GM19468 (cell line): ENCODE data around the gene SLC15A1.

Experiments used
- ATAC-seq: cut with Tn5 transposase; IDR thresholded peaks from one replicate; pipeline ENCODE4 v1.9.1; 2021; ENCODE audit warnings: mild to moderate bottlenecking, moderate library complexity, moderate number of reproducible peaks; ENCODE audit not compliant: unreplicated experiment; ENCODE audit errors: extremely low read depth

The SLC15A1 gene

DNA sequence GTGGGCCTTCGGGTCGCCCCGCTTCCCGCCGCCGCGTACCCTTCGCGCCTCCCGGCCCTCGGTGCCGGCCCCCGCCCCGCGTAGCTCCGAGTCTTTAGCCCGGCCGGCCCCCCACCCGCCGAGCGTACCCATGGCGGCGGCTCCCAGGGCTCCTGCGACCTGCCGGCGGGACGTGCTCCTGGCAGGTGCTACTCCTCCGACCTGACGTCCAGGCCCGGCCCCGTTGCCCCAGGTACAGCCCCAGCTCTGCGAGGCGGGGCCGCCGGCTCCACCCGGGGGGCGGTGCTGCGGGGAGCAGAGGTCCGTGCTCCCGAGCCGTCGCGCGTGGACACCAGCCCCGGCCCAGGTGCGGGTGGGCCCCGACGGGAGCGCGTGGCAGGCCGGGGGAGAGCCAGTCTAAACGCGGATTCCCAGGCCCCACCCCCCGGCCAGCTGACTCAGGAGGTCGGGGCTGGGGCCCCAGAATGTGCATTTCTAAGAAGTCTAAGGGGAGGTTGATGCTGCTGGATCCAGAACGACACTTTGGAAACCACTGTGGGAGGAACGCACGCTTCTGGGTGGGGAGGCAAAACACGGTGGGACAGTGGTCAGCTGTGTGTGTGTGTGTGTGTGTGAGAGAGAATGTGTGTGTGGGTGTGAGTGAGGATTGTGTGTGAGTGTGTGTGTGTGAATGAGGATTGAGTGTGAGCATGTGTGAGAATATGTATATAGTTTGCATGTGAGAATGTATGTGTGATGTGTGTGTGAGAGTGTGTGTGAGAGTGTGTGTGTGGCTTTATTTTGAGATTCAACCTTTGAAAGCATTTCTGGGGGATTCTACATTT, at the start of gene SLC15A1:
Gene SLC15A1 (minus strand): TSS at position 206 of the 824 bp plus-strand sequence. CDS start 74 bp downstream, at position 132.
- ATAC-seq, result no peak

DNA sequence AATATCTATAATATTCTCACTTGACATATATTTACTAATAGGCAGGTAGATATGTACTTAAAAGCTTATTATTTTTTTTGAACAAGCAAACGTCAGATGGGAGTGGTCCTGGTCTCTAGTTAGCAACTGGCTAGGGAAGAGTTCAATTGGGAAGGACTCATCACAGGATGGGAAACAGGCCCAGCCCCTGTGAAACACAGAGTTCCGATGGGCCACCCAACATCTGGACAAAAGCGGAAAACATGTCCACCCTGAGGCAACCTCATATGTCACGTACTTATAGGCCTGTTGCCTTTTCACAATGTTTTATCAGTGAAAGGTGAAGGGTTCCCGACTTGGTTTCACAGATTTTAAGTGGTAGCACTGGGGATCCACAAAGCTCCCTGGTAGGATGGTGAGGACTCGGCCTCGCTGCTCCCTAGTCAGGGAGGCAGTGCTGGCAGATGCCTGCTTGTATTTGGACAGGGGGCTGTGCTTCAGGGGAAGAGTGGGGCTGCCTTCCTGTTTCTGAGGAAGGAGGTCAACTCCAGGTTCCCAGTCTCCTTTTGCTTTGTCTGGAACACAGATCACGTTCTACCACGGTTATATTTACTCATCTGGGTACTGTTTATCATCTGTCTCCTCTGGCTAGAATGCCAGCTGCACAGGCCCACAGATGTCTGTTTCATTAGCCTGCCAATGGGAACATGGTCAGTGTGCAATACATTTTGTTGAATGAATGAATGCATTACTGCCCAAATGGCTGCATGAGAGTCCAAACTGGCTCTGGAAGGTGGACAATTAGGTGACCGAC, 49.4 kb upstream of the SLC15A1 start:
- ATAC-seq, result no peak

DNA sequence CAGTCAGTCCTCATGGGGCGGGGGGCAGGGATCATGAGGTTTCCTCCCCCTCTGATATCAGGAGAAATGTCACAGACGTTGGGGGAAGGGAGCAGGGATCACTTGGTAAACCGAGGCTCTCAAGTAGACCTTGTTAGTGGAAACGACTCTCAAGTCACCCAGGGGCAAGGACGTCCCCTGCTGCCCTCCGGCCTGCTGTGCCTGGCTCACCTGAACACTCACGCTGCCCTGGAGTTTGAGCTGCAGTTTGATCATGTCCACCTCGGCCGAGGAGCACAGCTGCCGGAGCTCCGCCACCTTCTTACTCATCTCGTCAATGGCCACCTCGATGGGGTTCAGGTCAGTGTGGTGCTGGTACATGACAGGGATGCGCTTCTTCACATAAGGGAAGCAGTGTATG, 47.6 kb upstream of the SLC15A1 start:
- ATAC-seq, result no peak

- no peak for ATAC-seq
Measured at GRCh38 chr13:98798849-98799645, 46.6 kb upstream of the SLC15A1 start.

DNA sequence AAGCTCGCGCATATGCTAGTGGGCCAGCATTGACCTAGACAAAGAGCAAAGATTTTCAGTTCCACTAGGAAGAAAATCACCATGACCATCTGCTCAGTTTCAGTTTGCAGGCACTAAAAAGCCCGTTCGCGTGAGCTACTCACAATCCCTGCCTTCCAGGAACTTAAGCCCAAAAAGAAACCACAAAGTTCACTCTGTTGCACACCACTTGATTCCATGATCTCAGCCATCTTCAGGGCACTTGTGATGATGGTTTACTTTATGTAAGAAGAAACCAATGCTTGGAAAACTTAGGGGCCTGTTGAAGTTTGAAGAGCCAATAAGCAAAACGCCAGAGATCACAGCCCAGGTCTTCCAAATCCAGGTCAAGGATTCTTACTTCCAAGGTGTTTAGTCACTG, 45.0 kb upstream of the SLC15A1 start:
- no peak for ATAC-seq

DNA sequence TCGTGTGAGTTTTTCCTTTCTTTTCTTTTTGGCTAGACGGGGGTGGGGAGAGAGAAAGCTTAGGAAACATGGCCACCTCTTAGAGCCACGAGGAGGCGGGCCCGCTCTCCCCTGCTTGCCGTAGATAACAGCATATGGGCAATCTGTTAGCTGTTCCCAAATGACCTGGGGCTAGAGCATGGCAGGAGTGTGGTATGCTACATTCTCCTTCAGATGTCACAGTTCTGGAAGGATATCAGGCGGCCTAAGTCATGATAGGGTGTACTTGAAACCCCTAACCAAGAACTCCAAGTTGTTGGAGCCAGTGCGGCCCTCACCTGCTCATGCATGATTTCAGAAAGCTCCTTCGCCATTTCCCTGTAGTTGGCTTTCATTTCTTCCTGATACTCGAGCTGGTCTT, 44.3 kb upstream of the SLC15A1 start:
- ATAC-seq, result no peak

GRCh38 chr13:98796191-98796590, 43.7 kb upstream of the SLC15A1 start:
- ATAC-seq, result no peak

GRCh38 chr13:98795220-98795619, 42.7 kb upstream of the SLC15A1 start:
- no peak for ATAC-seq

DNA sequence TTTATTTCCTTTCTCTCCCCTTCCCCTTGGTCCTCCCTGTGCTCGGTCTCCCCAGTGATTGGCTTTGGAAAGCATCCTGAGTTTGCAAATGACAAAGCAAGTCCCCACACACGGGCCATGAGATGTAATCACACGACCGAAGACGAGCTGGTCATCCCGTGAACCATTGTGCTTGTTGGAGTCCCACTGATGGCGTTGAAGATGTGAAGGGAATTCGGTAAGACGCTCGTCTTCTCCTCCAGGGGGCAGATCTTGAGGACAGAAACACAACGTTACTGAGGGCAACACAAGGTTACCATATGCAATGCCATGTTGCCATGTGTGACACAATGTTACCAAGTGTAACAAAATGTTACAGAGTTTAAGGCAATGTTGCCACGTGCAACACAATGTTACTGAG, 42.0 kb upstream of the SLC15A1 start:
- ATAC-seq, result no peak

- ATAC-seq, result no peak
Measured at GRCh38 chr13:98792785-98793495, 40.5 kb upstream of the SLC15A1 start.

DNA sequence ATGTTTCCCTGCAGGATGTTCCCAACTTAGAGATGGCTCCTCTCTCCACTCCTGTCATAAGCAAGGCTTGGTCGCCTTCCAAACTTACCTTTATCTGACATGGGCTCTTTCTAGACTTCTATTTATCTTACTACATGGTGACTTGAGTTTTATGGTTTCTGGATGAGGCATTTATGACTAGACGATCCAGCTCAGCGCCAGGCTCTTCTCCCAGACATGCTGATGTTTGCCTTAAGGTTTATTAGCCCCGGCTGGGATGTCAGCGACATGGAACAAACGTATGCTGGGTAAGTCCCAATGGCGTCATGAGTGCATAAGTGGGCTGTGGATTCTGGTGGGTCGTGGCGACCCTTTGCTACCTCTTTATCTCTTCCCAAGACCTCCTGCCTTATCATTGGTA, 39.8 kb upstream of the SLC15A1 start:
- ATAC-seq, result no peak

- ATAC-seq, result no peak
Measured at GRCh38 chr13:98791611-98792010, 39.1 kb upstream of the SLC15A1 start.

GRCh38 chr13:98787996-98788395, 35.5 kb upstream of the SLC15A1 start:
- ATAC-seq, result no peak

DNA sequence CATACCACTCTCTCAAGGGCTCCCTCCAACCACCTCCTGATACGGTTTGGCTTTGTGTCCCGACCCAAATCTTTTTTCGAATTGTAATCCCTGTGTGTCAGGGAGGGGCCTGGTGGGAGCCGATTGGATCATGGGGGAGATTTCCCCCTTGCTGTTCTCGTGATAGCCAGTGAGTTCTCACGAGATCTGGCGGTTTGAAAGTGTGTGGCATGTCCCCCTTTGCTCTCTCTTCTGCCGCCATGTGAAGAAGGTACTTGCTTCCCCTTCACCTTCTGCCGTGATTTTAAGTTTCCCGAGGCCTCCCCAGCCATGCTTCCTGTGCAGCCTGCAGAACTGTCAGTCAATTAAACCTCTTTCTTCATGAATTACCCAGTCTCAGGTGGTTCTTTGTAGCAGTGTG, 34.7 kb upstream of the SLC15A1 start:
- no peak for ATAC-seq

- ATAC-seq, result no peak
Measured at GRCh38 chr13:98786023-98786422, 33.6 kb upstream of the SLC15A1 start.

GRCh38 chr13:98785405-98785804, 32.9 kb upstream of the SLC15A1 start:
- no peak for ATAC-seq

- ATAC-seq, result no peak
Measured at GRCh38 chr13:98784666-98785065, 32.2 kb upstream of the SLC15A1 start.

- ATAC-seq, result no peak
Measured at GRCh38 chr13:98783856-98784478, 31.5 kb upstream of the SLC15A1 start.

DNA sequence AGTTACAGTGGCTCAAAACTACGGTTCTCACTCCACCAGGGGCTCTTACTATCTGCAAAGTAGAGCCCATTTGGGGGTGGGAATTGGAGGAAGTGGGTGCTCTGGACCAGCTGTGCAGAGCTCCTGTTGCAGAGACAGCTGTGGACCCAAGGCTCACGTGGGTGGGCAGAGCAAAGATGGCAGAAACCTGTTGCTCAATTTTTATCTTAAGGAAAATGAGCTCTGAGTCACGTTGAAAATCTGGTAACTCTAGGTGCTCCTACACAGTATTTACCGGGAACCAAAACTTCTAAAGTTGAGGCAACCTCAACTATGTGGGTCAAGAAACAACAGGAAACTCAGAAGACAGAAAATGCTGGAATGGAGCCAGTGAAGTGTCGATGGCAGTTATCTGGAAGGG, 30.2 kb upstream of the SLC15A1 start:
- no peak for ATAC-seq

- no peak for ATAC-seq
Measured at GRCh38 chr13:98781905-98782304, 29.4 kb upstream of the SLC15A1 start.
